Transverse colon (tissue), 4 donors: ENCODE data around the gene PCDH12.

Experiments
- EP300 ChIP-seq: sonication (generic); formaldehyde crosslinking; IDR thresholded peaks from one replicate; pipeline ENCODE4 v1.6.1; 2017; ENCODE audit warnings: antibody characterized with exemption, low read depth
- POLR2A ChIP-seq: fragments of 450-650 bp; IDR thresholded peaks from one replicate; pipeline ENCODE4 v1.6.1; 2016; ENCODE audit warnings: antibody characterized with exemption, mild to moderate bottlenecking, moderate library complexity
- POLR2AphosphoS5 ChIP-seq, 3 donors: sonication (generic); formaldehyde crosslinking; IDR thresholded peaks; one replicate each; pipeline ENCODE4 v1.6.1; 2016; ENCODE audit warnings: antibody characterized with exemption in 3 of 3
- TF ChIP-seq, protein P1 (sequence below), 5 experiments: fragments of 200-600 bp in 3 of 5; fragments of 450-650 bp in 2 of 5; sonication (generic) in 3 of 5; IDR thresholded peaks; 1 replicate in 2 of 5; 2 replicates in 3 of 5; pipeline ENCODE4 v1.5.1; 2016 to 2017; ENCODE audit warnings: antibody characterized with exemption in 5 of 5, inconsistent platforms in 3 of 5, mild to moderate bottlenecking in 2 of 5, moderate library complexity in 1 of 5

GRCh38 chr5:141969783-141970771, 12.1 kb upstream of the PCDH12 start:
- TF ChIP-seq POLR2AphosphoS5 (IDR thresholded peaks at IDR 0.05) (peak in 2 of 3 donors; percentile 17 to 18), EP300 (no peak), POLR2A (no peak)
- TF ChIP-seq, protein P1, sequence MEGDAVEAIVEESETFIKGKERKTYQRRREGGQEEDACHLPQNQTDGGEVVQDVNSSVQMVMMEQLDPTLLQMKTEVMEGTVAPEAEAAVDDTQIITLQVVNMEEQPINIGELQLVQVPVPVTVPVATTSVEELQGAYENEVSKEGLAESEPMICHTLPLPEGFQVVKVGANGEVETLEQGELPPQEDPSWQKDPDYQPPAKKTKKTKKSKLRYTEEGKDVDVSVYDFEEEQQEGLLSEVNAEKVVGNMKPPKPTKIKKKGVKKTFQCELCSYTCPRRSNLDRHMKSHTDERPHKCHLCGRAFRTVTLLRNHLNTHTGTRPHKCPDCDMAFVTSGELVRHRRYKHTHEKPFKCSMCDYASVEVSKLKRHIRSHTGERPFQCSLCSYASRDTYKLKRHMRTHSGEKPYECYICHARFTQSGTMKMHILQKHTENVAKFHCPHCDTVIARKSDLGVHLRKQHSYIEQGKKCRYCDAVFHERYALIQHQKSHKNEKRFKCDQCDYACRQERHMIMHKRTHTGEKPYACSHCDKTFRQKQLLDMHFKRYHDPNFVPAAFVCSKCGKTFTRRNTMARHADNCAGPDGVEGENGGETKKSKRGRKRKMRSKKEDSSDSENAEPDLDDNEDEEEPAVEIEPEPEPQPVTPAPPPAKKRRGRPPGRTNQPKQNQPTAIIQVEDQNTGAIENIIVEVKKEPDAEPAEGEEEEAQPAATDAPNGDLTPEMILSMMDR (IDR thresholded peaks at IDR 0.05): no peak
